Urothelium cell line (cell line): ENCODE data around the gene SESTD1.
"Not testable (repeated sequence)": the region's sequence is repeated elsewhere in the genome, so short reads cannot be mapped to it uniquely, and the experiment has no call there.

Experiments used
- DNase-seq: peaks from one replicate; pipeline ENCODE4 v3.0.0; 2011; ENCODE audit warnings: low spot score, mixed read lengths
- FAIRE-seq: peaks from 2 replicates; lab custom pipeline; 2011; peaks lifted over from hg19 to GRCh38; lab: Jason Lieb, UNC

SESTD1 gene

GRCh38 chr2:179239838-179240237, 24.8 kb downstream of the SESTD1 start:
- FAIRE-seq (no peak), DNase-seq (no peak)

- peak; percentile 18 for DNase-seq
- no peak for FAIRE-seq
Observed at GRCh38 chr2:179239195-179239594, 25.4 kb downstream of the SESTD1 start.

- DNase-seq (no peak), FAIRE-seq (no peak)
Observed at GRCh38 chr2:179238027-179238426, 26.6 kb downstream of the SESTD1 start.

GRCh38 chr2:179237209-179237946, 27.3 kb downstream of the SESTD1 start:
- DNase-seq (no peak), FAIRE-seq (no peak)

GRCh38 chr2:179235463-179236108, 29.0 kb downstream of the SESTD1 start:
- FAIRE-seq (no peak), DNase-seq (no peak)

GRCh38 chr2:179234658-179235240, 29.9 kb downstream of the SESTD1 start:
- DNase-seq, result no peak
- no peak for FAIRE-seq

GRCh38 chr2:179233626-179234430, 30.8 kb downstream of the SESTD1 start:
- FAIRE-seq, result peak; percentile 46
- DNase-seq, result no peak

- FAIRE-seq (no peak), DNase-seq (no peak)
Observed at GRCh38 chr2:179233083-179233490, 31.5 kb downstream of the SESTD1 start.

- FAIRE-seq, result no peak
- DNase-seq, result no peak
Observed at GRCh38 chr2:179226961-179227259, 37.7 kb downstream of the SESTD1 start.

GRCh38 chr2:179226203-179226960, 38.2 kb downstream of the SESTD1 start:
- DNase-seq (no peak), FAIRE-seq (no peak)

- no peak for FAIRE-seq
- DNase-seq, result no peak
Observed at GRCh38 chr2:179224361-179224760, 40.3 kb downstream of the SESTD1 start.

GRCh38 chr2:179222076-179222475, 42.6 kb downstream of the SESTD1 start:
- FAIRE-seq, result no peak
- no peak for DNase-seq

- FAIRE-seq, result no peak
- peak; percentile 58 for DNase-seq
Observed at GRCh38 chr2:179218848-179219594, 45.6 kb downstream of the SESTD1 start.

- not testable (repeated sequence) for FAIRE-seq, DNase-seq
Observed at GRCh38 chr2:179214671-179215070, 50.0 kb downstream of the SESTD1 start.

- DNase-seq (no peak), FAIRE-seq (no peak)
Observed at GRCh38 chr2:179211355-179211754, 53.3 kb downstream of the SESTD1 start.

- FAIRE-seq, result not testable (repeated sequence)
Observed at GRCh38 chr2:179208277-179208676, 56.4 kb downstream of the SESTD1 start.

GRCh38 chr2:179207047-179207446, 57.6 kb downstream of the SESTD1 start:
- DNase-seq (no peak), FAIRE-seq (no peak)

More at GRCh38 chr2:179208277-179208676, 56.4 kb downstream of the SESTD1 start:
- DNase-seq, result not testable (repeated sequence)

- FAIRE-seq, result no peak
- no peak for DNase-seq
Observed at GRCh38 chr2:179201869-179202268, 62.8 kb downstream of the SESTD1 start.

GRCh38 chr2:179195926-179196590, 68.6 kb downstream of the SESTD1 start:
- not testable (repeated sequence) for FAIRE-seq, DNase-seq
